GM21717 (cell line): ENCODE data around the gene PPP1R36.
"Not testable (repeated sequence)": the region's sequence is repeated elsewhere in the genome, so short reads cannot be mapped to it uniquely, and the experiment has no call there.

Experiments used
- ATAC-seq: cut with Tn5 transposase; IDR thresholded peaks from one replicate; pipeline ENCODE4 v1.9.1; 2021; ENCODE audit warnings: mild to moderate bottlenecking, moderate library complexity; ENCODE audit not compliant: unreplicated experiment

PPP1R36 gene

DNA sequence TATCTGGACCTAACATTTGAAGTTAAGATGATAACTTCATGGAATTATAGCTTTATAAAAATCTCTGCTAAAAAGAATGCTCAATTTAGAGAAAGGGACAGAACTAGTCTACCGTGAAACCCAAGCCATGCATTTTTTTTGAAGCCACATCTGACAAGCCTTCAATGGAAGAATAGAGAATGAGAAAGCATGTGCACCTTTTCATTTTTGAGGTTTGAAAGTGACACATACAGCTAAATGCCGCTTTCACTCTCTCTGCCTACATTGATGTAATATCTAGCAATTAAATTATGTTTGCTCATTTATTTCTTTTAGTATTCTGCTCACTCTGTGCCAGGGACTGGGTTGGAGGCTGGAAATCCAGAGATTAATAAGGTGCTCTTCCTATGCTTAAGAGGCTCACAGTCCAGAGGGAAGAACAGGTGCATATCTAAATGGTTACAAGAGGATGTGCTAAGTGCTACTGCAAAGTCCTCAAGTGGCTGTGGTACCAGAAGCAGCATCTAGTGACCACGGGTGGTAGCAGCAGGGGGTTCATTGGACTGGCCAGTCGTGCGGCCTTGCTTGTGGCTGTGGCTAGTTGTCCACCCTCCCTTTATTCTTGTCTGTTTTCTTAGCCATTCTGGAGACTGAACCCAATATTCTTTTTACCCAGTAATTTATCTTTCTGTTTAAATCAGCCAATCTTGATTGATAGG lies 60.4 kb downstream of the PPP1R36 start:
- ATAC-seq, result no peak

DNA sequence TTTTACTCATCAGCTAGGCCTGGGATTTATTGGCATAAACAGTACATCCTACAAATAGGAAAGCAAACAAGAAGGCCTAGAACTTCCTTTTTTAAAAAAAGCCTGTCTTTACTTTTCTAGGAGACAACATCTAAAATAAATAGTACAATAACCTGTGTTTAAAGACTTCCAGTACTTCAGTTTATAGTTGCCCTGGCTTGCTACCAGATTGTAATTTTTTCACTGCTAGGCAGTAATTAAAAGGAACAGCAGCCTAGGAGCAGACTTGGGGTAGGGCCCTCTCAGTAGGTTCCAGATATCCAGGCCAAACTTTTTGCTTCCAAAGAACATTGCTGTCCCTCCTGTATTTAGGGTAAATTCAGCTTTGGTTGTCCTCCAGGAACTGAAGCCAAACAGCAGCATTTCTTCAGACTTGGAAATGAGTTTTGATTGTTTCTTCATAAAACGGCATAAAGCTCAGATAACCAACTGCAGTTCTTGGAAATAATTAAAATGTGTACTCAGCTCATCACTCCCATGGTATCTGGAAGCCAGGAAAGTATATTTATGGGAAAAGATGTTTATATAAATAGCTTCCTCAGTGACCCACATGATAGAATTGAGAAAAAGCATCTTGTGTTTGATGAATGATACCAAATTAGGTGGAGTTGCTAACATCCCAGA lies 61.7 kb downstream of the PPP1R36 start:
- ATAC-seq, result no peak

DNA sequence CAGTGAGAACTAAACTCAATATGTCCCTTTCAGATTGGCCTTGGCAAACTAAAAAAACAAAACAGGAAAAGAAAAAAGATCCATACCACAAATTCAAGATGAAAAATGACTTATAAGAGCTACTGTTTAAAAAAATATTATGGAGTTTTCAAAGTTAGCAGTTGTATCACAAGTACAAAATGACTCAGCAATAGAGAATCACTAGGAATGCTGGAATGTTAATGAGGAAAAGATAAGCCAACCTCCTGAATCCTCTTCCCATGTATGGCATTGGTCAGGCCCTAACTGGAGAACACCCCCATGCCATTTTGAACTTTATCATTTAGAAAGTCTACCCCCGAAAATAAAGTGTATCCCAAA lies 62.2 kb downstream of the PPP1R36 start:
- ATAC-seq, result no peak

DNA sequence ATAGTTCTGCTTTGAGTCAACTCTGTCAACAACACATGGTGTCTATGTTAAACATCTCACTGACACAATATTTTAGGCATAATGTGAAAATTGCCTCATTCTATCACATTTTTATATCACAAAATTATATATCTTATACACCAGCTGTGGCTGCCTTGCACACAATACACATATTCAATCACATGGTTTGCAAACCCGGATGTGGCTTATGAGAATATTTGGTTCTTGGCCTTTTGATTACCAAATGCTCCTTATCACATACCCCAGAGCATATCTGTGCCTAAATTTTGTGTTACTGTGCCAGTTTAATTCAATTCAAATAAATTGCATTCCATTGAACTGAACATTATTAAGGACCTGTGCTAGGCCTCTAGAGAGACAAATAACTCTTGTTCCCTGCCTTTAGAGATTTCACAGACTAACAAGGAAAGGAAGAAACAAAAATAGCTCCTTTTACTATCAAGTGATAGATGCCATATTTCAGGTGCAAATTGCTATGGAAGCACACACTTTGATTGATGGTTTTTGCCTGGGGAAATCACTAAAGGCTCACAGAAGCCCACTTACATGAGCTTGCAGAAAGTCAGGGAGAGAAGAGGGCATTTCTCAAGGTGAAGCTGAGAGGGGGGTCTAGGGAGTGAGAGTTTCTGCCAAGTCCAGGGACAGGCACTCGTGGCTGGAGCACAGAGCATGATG lies 63.4 kb downstream of the PPP1R36 start:
- ATAC-seq, result no peak

DNA sequence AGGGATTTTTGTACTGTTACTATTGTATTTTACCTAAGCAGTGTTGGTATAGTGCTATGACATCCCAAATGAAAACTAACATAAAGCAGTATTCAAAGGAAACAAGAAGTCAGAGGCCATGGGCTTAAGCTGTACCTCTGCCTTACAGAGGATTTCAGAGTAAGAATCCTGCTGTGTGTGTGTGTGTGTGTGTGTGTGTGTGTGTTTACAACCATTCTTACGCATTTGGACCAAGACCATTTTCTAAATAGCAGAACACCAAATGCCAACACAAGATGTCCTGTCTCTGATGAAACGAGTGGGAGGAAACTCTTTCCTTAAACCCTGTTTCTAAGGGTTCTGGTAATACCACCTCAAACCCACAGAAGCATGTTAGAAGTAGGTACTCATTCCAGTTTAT lies 64.4 kb downstream of the PPP1R36 start:
- ATAC-seq, result no peak

DNA sequence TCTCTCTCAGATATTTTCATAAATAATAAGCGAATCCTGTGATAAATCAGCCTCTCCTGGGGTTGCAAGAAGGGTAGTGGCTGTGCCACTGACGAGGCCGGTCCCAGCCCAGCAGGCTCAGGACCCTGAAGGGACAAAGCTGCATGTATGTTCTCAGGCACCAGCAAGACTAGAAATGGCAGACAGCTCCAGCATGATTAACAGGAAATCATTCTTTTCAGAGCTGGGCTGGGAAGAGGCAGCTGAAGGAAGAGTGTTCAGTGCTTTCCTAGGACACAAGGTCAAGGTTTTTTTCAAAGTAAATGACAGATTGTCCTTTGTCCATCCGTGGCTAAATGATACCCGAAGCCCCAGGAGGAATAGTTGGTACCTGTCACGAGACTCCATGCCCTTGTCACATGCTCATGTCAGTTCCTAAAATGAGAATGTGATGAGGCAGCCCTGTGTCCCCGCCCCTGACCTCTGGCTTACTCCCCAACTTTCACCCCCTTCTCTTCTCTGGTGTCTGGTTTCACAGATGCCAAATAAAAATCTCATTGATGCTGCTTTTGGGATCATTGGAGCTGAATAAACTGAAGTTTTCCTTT lies 65.1 kb downstream of the PPP1R36 start:
- ATAC-seq, result no peak

DNA sequence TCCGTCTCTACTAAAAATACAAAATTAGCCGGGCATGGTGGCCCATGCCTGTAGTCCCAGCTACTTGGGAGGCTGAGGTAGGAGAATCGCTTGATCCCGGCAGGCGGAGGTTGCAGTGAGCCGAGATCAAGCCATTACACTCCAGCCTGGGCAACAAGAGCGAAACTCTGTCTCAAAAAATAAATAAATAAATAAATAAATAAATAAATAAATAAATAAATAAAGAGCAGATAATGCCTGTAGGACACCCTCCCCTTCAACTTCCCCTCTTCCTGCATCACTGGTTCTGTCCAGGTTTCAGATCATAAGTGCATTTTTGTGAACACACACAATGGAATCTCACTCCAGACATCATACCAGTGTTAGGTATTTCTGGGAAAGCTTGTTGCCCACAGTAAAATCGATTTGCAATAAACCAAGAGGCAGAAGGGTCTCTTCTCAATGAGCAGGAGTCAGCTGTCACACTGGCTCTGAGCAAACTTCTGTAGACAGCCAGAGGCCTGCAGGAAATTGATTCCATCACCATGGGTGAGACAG lies 68.2 kb downstream of the PPP1R36 start:
- ATAC-seq, result not testable (repeated sequence)

DNA sequence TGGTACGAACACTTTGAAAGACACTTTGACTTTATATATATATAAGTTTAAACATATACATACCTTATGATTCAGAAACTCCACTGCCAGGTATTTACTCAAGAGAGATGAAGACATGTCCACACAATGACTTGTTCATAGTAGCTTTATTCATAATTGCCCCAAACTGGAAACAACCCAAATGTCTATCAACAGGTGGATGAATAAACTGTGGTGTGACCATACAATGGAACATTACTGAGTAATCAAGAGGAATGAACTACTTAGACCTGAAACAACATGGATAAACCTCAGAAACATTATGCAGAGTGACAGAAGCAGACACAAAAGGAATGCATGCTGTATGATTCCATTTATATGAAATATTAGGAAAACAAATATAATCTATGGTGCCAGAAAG lies 71.1 kb downstream of the PPP1R36 start:
- ATAC-seq, result no peak

DNA sequence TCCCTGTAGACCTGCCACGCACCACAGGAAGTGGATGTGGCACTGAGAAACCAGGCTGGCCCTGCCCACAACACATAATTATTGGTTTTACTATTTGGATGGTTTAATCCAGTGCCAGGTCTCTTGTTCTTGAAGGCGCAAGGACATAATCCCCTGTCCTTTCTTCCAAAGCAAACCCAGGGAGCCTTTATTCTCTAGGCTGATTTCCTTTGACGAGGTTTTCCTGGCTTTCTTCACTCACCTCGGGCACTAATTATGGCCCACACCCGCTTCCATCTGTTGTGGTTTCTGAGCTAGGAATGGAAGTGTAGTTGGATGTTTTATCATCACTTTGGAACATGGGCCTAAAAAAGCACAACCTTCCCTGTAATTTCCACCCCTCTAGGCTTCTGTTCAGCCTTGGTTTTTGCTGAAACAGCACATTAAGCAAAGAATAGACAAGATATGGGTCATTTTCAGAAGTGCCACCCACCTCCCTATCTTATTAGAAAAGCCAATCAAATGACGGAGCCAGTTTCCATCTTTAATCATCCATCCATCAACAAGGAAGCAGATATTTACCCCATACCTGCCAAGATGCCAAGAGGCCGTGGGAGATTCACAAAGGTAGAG lies 73.9 kb downstream of the PPP1R36 start:
- no peak for ATAC-seq

DNA sequence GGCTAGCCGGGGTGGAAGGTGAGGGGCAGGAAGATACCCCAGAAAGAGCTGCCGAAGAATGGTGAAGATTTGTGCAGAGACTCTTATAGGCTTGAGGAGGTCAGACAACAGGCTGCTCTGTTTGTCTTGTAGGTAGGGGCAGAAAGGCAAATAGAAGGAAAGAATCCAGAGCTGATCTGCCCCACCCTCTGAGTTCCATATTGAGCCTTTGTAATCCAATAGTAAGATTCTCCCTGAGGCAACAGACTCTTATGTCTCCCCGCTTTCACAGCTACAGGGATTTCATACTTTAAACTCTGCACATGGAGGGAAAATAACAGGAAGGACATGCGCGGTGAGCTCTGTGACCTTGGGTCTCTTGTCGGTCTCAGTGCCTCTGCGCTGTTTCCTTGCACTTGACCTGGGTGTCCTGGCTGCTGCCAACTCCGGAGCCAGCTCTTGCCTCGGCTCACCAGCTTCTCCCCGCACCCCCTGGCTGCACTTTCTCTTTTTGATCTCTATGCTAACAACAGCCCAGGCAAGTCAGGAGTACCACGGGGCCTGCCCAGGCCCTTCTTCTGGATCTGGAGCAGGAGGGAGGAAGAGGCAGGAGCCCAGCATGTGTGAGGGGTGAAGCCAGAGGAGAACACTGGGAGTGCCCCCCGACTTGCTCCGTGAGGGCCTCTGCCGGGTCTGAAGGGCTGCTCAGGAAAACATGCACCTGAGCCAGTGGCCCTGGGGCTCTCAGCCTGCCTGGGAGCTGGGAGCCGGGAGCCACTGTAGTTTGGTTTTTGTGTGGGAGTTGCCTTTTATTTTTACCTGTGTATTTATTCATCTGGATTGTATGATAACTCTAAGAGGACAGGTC lies 75.8 kb downstream of the PPP1R36 start:
- ATAC-seq, result no peak

DNA sequence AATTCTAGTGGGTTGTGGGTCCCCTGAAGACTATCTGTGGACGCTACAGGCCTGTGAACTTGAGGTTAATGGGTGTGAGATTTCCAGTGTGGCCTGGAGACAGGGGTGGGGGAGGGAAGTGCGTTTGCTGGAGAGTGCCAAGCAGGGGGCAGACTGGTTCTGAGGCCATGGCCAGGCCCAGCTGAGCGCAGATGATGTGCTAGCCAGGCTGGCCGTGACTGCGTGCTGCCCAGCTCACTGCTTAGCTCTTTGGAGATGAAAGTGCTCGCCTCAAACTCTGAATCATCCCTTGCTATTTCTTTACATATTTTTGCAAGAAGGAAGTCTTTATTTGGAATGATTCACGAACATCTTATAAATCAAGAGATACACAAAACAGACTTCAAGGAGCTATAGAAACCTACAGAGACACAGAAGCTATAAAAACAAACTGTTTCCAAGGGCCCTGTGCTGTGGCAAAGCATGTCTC lies 79.2 kb downstream of the PPP1R36 start:
- ATAC-seq, result no peak

DNA sequence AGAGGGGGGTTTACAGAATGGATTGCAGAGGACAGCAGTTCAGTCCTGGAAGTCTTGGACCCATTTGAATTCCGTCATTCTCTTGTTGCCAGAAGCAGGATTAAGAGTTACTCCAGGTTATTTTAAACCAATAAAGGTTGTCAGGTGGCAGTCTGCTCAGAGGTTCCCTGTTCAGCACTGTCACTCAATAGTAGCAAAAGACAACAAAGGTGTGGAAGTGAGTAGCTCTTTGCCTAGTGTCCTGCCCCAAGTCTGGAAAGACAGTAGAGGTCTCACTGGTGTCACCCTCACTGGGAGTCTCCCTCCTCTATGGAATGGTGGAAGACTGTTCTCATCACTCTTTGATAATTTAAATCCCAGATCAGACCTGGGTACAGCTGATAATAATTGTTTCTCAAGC lies 81.0 kb downstream of the PPP1R36 start:
- ATAC-seq, result no peak

DNA sequence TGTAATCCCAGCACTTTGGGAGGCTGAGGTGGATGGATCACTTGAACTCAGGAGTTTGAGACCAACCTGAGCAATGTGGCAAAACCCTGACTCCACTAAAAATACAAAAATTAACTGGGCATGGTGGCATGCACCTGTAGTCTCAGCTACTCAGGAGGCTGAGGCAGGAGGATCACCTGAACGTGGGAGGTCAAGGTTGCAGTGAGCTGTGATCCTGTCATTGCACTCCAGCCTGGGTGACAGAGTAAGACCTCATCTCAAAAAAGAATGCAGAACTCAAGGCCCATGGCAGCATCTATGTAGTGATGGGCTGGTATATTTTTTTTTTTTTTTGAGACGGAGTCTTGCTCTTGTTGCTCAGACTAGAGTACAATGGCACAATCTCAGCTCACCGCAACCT lies 81.5 kb downstream of the PPP1R36 start:
- ATAC-seq, result not testable (repeated sequence)

DNA sequence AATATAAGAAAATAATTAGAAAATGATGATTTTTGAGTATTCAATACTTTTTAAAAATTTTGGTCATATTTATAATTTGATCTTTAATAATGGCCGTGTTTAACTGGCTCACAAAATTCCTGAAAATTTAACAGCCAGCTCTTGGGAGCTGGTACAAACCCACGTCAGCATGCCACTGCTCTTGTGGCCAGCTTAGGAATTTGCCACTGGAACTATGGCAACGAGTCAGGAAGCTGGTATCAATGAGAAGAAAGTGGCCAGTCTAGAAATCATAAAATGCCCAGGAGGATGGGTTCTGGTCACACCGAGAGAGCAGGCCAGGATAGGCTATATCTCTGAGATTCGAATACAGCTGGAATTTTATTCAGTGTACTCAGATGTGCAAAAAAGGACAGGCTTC lies 82.3 kb downstream of the PPP1R36 start:
- no peak for ATAC-seq

DNA sequence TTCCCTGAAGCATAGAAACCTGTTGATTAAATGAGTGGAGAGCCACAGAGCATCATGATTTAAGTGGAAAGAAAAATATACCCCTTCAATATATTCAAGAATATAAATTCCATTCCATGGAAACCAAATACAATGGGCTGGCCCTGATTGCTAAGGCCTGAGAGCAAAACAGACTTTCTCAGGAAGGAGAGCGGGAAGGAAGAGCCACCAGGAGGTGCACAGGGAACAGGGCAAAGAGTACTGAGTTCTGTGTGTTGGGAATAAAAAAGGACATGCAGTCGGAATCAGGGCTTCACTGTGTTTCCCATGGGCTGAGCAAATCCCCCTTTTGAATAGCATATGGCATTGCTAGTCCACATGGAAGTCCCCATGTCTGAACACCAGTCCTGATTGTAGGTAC lies 84.8 kb downstream of the PPP1R36 start:
- no peak for ATAC-seq

DNA sequence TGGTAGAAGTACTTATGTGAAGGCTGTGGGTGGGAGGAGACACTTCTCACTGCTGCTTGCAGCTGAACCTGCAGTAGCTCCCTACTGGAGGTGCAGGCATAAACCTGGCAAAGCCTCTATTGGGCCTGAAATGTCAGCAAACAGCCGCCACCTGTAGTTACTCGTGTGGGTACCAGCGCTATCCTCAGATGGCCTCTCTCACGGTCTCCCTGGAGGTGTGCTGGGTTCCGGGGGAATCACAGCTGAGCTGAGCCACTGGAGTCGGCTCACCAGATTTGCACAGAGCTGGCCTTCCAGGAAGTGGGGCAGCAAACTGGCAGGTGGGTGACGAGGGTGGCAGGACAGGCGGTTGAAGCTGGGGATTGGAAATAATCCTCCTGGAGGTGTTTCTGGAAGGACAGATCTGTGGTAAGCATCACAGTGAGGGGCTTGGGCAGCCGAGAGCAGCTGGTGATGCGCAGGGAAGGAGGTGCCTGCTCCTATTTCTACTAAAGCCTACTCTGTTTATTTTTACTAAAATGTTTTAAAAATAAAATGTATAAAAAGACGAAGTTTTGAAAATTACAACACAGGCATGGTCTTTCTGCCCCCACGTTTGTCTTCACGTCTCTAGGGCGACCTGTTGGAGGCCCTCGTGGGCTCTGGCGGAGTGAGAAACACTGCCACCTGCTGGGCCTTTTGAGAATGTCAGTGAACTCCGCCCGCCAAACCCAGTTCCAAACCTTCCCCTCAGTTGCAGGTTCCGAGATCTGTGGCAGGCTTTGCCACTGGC lies 86.6 kb downstream of the PPP1R36 start:
- peak; percentile 49 for ATAC-seq

DNA sequence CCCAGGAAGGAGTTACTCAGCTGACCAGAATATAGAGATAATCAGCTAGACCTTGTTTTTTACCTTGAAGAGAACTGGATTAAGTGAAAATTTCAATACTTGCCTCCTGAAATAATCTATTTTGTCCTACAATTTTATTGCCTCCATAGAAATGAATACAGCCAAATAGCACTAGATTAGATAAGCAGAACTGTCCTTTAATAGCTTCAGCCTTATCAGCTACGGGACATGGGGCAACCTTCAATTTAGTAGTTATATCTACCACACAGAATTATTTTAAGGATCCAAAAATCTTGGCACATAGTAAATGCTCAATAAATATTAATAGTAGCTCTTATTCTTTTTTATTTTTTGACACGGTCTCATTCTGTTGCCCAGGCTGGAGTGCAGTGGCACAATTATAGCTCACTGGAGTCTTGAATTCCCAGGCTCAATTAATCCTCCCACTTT lies 87.2 kb downstream of the PPP1R36 start:
- no peak for ATAC-seq

DNA sequence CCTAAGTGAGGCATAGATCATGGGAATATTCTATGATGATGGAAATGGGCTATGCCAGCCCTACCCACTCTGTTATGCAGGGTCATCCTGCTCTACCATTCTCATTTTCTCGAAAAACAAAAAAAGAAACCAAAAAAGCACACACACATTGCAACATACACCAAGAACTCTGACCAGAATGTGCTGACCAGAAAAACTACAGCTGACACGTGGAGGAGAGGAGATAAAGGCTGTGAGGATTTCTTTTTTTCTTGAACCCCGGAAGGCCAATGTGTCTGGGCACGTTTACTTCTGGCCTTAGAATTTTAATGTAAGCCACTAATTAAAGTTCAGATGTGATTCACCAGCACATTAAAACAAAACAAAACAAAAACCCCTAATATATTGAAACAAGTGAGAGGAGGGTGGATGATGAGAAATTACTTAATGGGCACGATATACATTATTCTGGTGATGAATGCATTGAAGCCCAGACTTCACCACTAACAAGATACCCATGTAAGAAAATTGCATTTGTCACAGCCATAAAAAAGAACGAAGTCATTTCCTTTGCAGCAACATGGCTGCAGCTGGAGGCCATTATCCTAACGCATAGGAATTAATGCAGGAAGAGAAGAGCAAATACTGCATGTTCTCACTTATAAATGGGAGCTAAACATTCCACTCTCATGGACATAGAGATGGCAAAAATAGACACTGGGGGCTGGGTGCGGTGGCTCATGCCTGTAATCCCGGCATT lies 88.1 kb downstream of the PPP1R36 start:
- no peak for ATAC-seq

DNA sequence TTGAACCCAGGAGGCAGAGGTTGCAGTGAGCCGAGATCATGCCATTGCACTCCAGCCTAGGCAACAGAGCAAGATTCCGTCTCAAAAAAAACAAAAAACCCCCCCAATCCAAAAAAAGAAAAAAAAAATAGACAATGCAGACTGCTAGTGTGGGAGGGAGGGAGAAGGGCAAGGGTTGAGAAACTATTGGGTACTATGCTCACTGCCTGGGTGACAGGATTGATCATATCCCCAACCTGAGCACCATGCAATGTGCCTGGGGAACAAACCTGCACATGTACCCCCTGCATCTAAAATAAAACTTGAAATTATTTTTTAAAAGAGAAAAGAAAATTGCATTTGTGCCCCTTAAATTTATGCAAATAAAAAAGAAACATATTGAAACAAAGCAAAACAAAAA lies 88.9 kb downstream of the PPP1R36 start:
- ATAC-seq, result no peak
